OCI-LY3 (cell line): ENCODE measurements around the gene PKD1.

Source experiments
- H2AFZ ChIP-seq: fragments of 200-600, 300-600 bp; shearing (Covaris generic); 2 replicates; pipeline ENCODE4 v1.6.0; 2014; ENCODE audit warnings: antibody characterized with exemption, low read depth, low read length
- H3K27ac ChIP-seq: fragments of 200-600, 300-600 bp; sonication (generic); 2 replicates; pipeline ENCODE4 v1.5.1; 2014; ENCODE audit warnings: mild to moderate bottlenecking, low read length, moderate library complexity, mixed read lengths
- H3K27me3 ChIP-seq: fragments of 200-600, 300-600 bp; sonication (generic); 2 replicates; pipeline ENCODE4 v1.6.1; 2014; ENCODE audit warnings: low read depth, low read length, mixed read lengths
- H3K36me3 ChIP-seq: fragments of 200-600, 300-600 bp; sonication (generic); replicated peaks from 2 replicates; pipeline ENCODE3; 2014; ENCODE audit warnings: low read depth, low read length, mixed read lengths
- H3K4me1 ChIP-seq: fragments of 300-600, 200-600 bp; sonication (generic); 2 replicates; pipeline ENCODE4 v1.6.1; 2014; ENCODE audit warnings: low read length, mixed read lengths
- H3K4me2 ChIP-seq: fragments of 200-600, 300-600 bp; sonication (generic); 2 replicates; pipeline ENCODE4 v1.6.1; 2014; ENCODE audit warnings: low read length, mixed read lengths
- H3K4me3 ChIP-seq: fragments of 300-600, 200-600 bp; sonication (generic); 2 replicates; pipeline ENCODE4 v1.5.1; 2014; ENCODE audit warnings: antibody characterized with exemption, mild to moderate bottlenecking, low read length, moderate library complexity
- H3K79me2 ChIP-seq: fragments of 300-600, 200-600 bp; shearing (Covaris generic); 2 replicates; pipeline ENCODE4 v1.6.1; 2014; ENCODE audit warnings: mild to moderate bottlenecking, low read length, mixed read lengths
- H3K9ac ChIP-seq: fragments of 300-600, 200-600 bp; shearing (Covaris generic); 2 replicates; pipeline ENCODE4 v1.6.0; 2014; ENCODE audit warnings: mild to moderate bottlenecking, low read length, moderate library complexity
- H3K9me3 ChIP-seq: fragments of 200-600, 300-600 bp; shearing (Covaris generic); 2 replicates; pipeline ENCODE4 v1.6.1; 2014; ENCODE audit warnings: low read length, mixed read lengths; ENCODE audit not compliant: insufficient read depth
- H4K20me1 ChIP-seq: fragments of 200-600, 300-600 bp; sonication (generic); 2 replicates; pipeline ENCODE4 v1.6.1; 2016; ENCODE audit warnings: low read length, mixed read lengths; ENCODE audit not compliant: insufficient read depth
- CTCF ChIP-seq: fragments of 200-600, 300-600 bp; sonication (generic); IDR thresholded peaks from 2 replicates; pipeline ENCODE4 v1.5.1; 2014; ENCODE audit warnings: antibody characterized with exemption, low read length, low read depth
- EZH2phosphoT487 ChIP-seq: fragments of 200-600 bp; shearing (Covaris generic); IDR thresholded peaks from 2 replicates; pipeline ENCODE4 v1.6.1; 2018; ENCODE audit warnings: antibody characterized with exemption, mixed run types, low read depth

PKD1 gene

DNA sequence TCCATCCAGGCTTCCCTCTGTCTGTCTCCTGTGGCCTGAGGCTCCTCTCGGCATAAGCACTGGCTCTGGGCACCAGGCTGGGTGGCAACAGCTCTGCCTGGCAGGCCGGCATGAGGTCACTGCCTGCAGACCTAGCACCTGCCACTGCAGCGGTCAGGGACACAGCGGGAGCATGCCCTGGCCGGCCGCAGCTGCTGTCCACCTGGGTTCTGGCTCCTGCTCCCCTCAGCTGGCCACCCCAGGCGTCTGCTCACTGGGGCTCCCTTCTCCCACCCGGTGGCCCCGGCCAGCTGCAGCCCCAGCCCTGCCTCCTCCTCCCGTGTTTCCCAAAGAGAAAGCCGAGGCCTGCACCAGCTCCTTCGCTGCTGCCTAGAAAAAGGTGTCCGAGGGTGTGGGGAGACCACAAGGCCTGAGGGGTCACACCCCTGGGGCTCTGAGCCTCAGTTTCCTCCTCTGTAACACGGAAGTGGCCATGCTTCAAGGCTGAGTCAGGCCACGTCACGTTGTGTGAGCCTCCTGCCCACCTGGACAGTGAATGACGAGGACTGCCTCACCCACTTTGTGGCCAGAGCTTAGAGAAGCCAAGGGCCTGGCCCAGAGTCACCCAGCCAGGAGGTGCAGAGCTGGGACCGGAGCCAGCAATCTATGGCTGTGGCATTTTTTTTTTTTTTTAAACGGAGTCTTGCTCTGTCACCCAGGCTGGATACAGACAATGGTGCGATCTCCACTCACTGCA, 94.7 kb downstream of the PKD1 start:
- H3K9ac ChIP-seq, result no peak overlapping the region
- H3K79me2 ChIP-seq, result no peaks in the 10 kb centered on the region
- no peak overlapping the region for H3K27ac ChIP-seq
- H3K36me3 ChIP-seq, result no peaks in the 10 kb centered on the region
- H3K4me3 ChIP-seq, result no peak overlapping the region
- H3K27me3 ChIP-seq, result no peaks in the 10 kb centered on the region
- TF ChIP-seq CTCF (no peak), EZH2phosphoT487 (no peak)
- no peak overlapping the region for H3K4me2 ChIP-seq
- H3K4me1 ChIP-seq, result peaks cover 13% of the 10 kb centered on the region
- no peaks in the 10 kb centered on the region for H4K20me1 ChIP-seq
- no peak overlapping the region for H2AFZ ChIP-seq
- no peaks in the 10 kb centered on the region for H3K9me3 ChIP-seq

DNA sequence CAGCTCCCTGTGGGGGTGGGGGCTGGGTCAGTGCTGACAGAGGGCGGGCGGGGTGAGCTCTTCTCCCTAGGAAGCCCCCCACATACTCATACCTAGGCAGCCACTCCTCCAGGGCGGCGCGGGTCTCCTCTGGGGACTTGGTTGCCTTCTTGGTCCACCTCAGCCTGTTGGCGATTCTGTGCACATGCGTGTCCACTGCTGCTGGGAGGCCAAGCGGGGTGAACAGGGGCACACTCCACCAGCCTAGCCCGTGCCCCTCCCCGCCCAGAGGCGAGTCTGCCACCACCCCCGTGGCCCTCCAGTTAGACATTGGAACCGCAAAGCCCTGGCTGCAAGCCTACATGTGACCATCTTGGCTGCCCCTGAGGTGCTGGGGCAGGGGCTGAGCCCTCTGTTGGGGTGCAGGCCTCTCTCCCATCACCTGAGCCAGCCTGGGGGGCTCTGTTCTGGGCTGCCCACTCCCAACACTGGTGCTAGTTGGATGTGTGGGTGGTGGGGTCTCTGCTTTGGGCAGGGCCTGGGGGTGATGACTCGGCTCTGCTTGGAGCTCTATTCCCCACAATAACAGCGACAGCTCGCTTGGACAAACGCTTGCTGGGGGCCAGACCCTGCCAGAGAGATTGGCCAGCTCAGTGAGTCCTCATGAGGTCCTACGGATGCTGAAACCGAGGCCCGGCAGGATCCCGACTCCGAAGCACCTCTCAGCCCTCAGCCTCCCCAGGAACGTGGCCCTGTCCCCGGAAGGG, 95.5 kb downstream of the PKD1 start:
- Histone ChIP-seq H3K36me3 (no peaks in the 10 kb centered on the region), H3K4me3 (no peak overlapping the region), H3K27ac (no peak overlapping the region), H3K4me1 (peaks cover 13% of the 10 kb centered on the region), H3K9me3 (no peaks in the 10 kb centered on the region), H2AFZ (no peak overlapping the region), H3K27me3 (no peaks in the 10 kb centered on the region), H3K9ac (no peak overlapping the region), H4K20me1 (no peaks in the 10 kb centered on the region), H3K79me2 (no peaks in the 10 kb centered on the region), H3K4me2 (no peak overlapping the region)
- TF ChIP-seq EZH2phosphoT487 (no peak), CTCF (no peak)

GRCh38 chr16:2039274-2040031, 96.2 kb downstream of the PKD1 start:
- no peak overlapping the region for H3K27ac ChIP-seq
- H3K4me2 ChIP-seq, result no peak overlapping the region

More at GRCh38 chr16:2039274-2040031, 96.2 kb downstream of the PKD1 start:
- Histone ChIP-seq H3K27me3 (no peaks in the 10 kb centered on the region), H3K4me1 (peaks cover 11% of the 10 kb centered on the region), H4K20me1 (no peaks in the 10 kb centered on the region), H3K9ac (no peak overlapping the region), H3K4me3 (no peak overlapping the region), H2AFZ (no peak overlapping the region), H3K36me3 (no peaks in the 10 kb centered on the region), H3K79me2 (no peaks in the 10 kb centered on the region), H3K9me3 (no peaks in the 10 kb centered on the region)
- TF ChIP-seq CTCF, result no peak
- TF ChIP-seq EZH2phosphoT487, result no peak
